HCT116 (cell line): ENCODE measurements around the gene TOM1. TPM values are rescaled to one million over a fixed set of nuclear protein-coding genes. Genes with fewer than 3 reads are reported as not detected.

ENCODE experiments used
- ATAC-seq: fragments of 200-7000 bp; cut with Tn5 transposase; 2 replicates; pipeline ENCODE4 v1.9.1; 2020; ENCODE audit warnings: mild to moderate bottlenecking, moderate library complexity
- BruUV-seq: library from RNA; stranded (reverse); fragments of 400-500 nt; replicated peaks from 2 replicates; lab custom pipeline; 2021; lab: Mats Ljungman, UMichigan
- CTCF ChIA-PET: fragments of 300-600 bp; sonication (Branson Sonifier 250); formaldehyde crosslinking; loops from one replicate; lab custom pipeline; 2021; ENCODE audit warnings: antibody characterized with exemption; lab: Charles Lee
- POLR2A ChIA-PET: fragments of 300-600, 350-600 bp; sonication (Branson Sonifier 250); formaldehyde crosslinking; loops from one replicate; lab custom pipeline; 2021; ENCODE audit warnings: antibody characterized with exemption; lab: Charles Lee
- RAD21 ChIA-PET, 2 experiments: fragments of 300-600 bp; sonication (Branson Sonifier 250); formaldehyde crosslinking; loops; one replicate each; lab custom pipeline; 2023; ENCODE audit warnings: low total read pairs in 2 of 2; ENCODE audit not compliant: uncharacterized antibody in 2 of 2, unreplicated experiment in 2 of 2, low non-redundant PET in 1 of 2; lab: Charles Lee
- DNase-seq: peaks from one replicate; pipeline ENCODE4 v3.0.0-alpha.2; 2010; ENCODE audit warnings: low read depth, low spot score
- H2AFZ ChIP-seq: fragments of 200-600 bp; shearing (Covaris generic), sonication (generic); 2 replicates; pipeline ENCODE4 v1.6.1; 2017; ENCODE audit warnings: low read depth, mixed run types, mixed read lengths, antibody characterized with exemption, low read length; ENCODE audit not compliant: poor library complexity, severe bottlenecking
- H3K27ac ChIP-seq: 2 replicates; pipeline ENCODE4 v1.5.1; 2012; ENCODE audit warnings: low read depth, low read length
- H3K27me3 ChIP-seq: fragments of 200-600 bp; sonication (generic); 2 replicates; pipeline ENCODE4 v1.6.1; 2016; ENCODE audit warnings: mixed run types, low read length, mixed read lengths; ENCODE audit not compliant: insufficient read depth
- H3K36me3 ChIP-seq, 2 experiments: fragments of 200-500 bp in 1 of 2; fragments of 200-600 bp in 1 of 2; sonication (Bioruptor generic) in 1 of 2; sonication (generic) in 1 of 2; 2 replicates each; pipeline versions ENCODE4 v1.5.1 to v1.6.1; 2014 to 2016; ENCODE audit warnings: low read length in 2 of 2, inconsistent platforms in 1 of 2, mixed read lengths in 1 of 2, mixed run types in 1 of 2; ENCODE audit not compliant: insufficient read depth in 2 of 2, control insufficient read depth in 1 of 2
- H3K4me1 ChIP-seq, 2 experiments: fragments of 200-600 bp in 1 of 2; sonication (generic) in 1 of 2; 2 replicates each; pipeline versions ENCODE4 v1.5.1 to v1.6.1; 2012 to 2017; ENCODE audit warnings: low read length in 2 of 2, inconsistent platforms in 1 of 2, mild to moderate bottlenecking in 1 of 2, mixed read lengths in 1 of 2, mixed run types in 1 of 2, moderate library complexity in 1 of 2; ENCODE audit not compliant: insufficient read depth in 2 of 2, control insufficient read depth in 1 of 2
- H3K4me2 ChIP-seq: fragments of 200-600 bp; sonication (generic); 2 replicates; pipeline ENCODE4 v1.6.1; 2017; ENCODE audit warnings: mixed run types, low read length, mixed read lengths
- H3K4me3 ChIP-seq, 2 experiments: fragments of 200-600 bp in 1 of 2; sonication (generic) in 1 of 2; replicated peaks in 1 of 2; 2 replicates each; pipeline ENCODE4 v1.5.1; 2011 to 2016; ENCODE audit warnings: low read length in 2 of 2, control low read depth in 1 of 2, low read depth in 1 of 2, mild to moderate bottlenecking in 1 of 2, mixed read lengths in 1 of 2, mixed run types in 1 of 2
- H3K79me2 ChIP-seq: fragments of 200-600 bp; sonication (generic); 2 replicates; pipeline ENCODE4 v1.6.1; 2017; ENCODE audit warnings: mild to moderate bottlenecking, mixed run types, low read length, moderate library complexity, mixed read lengths; ENCODE audit not compliant: insufficient read depth
- H3K9ac ChIP-seq: fragments of 200-600 bp; sonication (generic); 2 replicates; pipeline ENCODE4 v1.6.1; 2016; ENCODE audit warnings: low read length, mixed read lengths
- H3K9me2 ChIP-seq: fragments of 200-600 bp; sonication (generic), shearing (Covaris generic); 2 replicates; pipeline ENCODE4 v1.6.1; 2017; ENCODE audit warnings: mixed run types, mild to moderate bottlenecking, moderate library complexity; ENCODE audit not compliant: insufficient read depth
- H3K9me3 ChIP-seq, 2 experiments: fragments of 200-500 bp in 1 of 2; fragments of 200-600 bp in 1 of 2; sonication (Bioruptor generic) in 1 of 2; sonication (generic) in 1 of 2; 2 replicates each; pipeline ENCODE4 v1.6.1; 2014 to 2017; ENCODE audit warnings: low read length in 2 of 2, mixed read lengths in 2 of 2, inconsistent platforms in 1 of 2, low read depth in 1 of 2, mild to moderate bottlenecking in 1 of 2, mixed run types in 1 of 2, moderate library complexity in 1 of 2; ENCODE audit not compliant: control insufficient read depth in 1 of 2, insufficient read depth in 1 of 2
- H4K20me1 ChIP-seq: fragments of 200-600 bp; sonication (generic), shearing (Covaris generic); 2 replicates; pipeline ENCODE4 v1.6.1; 2017; ENCODE audit warnings: mixed run types, mild to moderate bottlenecking, moderate library complexity; ENCODE audit not compliant: insufficient read depth
- ATF3 ChIP-seq: IDR thresholded peaks from 2 replicates; pipeline ENCODE4 v1.6.1; 2012
- CBX3 ChIP-seq: IDR thresholded peaks from 2 replicates; pipeline ENCODE4 v1.6.1; 2012; ENCODE audit warnings: low read depth
- EGR1 ChIP-seq: IDR thresholded peaks from 2 replicates; pipeline ENCODE4 v1.6.1; 2012; ENCODE audit warnings: low read depth
- ELF1 ChIP-seq: IDR thresholded peaks from 2 replicates; pipeline ENCODE4 v1.6.1; 2012; ENCODE audit warnings: low read depth, borderline replicate concordance
- EZH2phosphoT487 ChIP-seq: fragments of 200-600 bp; IDR thresholded peaks from 2 replicates; pipeline ENCODE4 v1.6.1; 2018; ENCODE audit warnings: antibody characterized with exemption, borderline replicate concordance
- FOSL1 ChIP-seq: IDR thresholded peaks from 2 replicates; pipeline ENCODE4 v1.6.1; 2012; ENCODE audit warnings: low read depth
- JUND ChIP-seq: IDR thresholded peaks from 2 replicates; pipeline ENCODE4 v1.6.1; 2012
- POLR2AphosphoS5 ChIP-seq: IDR thresholded peaks from 2 replicates; pipeline ENCODE4 v1.6.1; 2011; ENCODE audit warnings: mild to moderate bottlenecking, low read depth, low read length, moderate library complexity
- REST ChIP-seq: IDR thresholded peaks from 2 replicates; pipeline ENCODE4 v1.6.1; 2012; ENCODE audit warnings: low read depth
- SP1 ChIP-seq: IDR thresholded peaks from 2 replicates; pipeline ENCODE4 v1.6.1; 2012; ENCODE audit warnings: low read depth
- SRF ChIP-seq: IDR thresholded peaks from 2 replicates; pipeline ENCODE4 v1.6.1; 2012; ENCODE audit warnings: low read depth
- TCF7L2 ChIP-seq: IDR thresholded peaks from 2 replicates; pipeline ENCODE4 v1.7.0; 2011; ENCODE audit warnings: borderline replicate concordance, inconsistent platforms; ENCODE audit not compliant: insufficient read depth, insufficient read length; ENCODE audit errors: extremely low read depth
- YY1 ChIP-seq: IDR thresholded peaks from 2 replicates; pipeline ENCODE4 v1.6.1; 2011; ENCODE audit warnings: low read length, low read depth, moderate library complexity, mild to moderate bottlenecking; ENCODE audit not compliant: insufficient replicate concordance; ENCODE audit errors: extremely low read depth
- ZBTB33 ChIP-seq: IDR thresholded peaks from 2 replicates; pipeline ENCODE4 v1.6.1; 2011; ENCODE audit warnings: mild to moderate bottlenecking, low read length, moderate library complexity; ENCODE audit not compliant: insufficient replicate concordance; ENCODE audit errors: extremely low read depth
- ZFX ChIP-seq: fragments of 450-650 bp; IDR thresholded peaks from 2 replicates; pipeline ENCODE4 v1.6.1; 2017
- ZNF274 ChIP-seq: fragments of 200-500 bp; sonication (Bioruptor generic); IDR thresholded peaks from 2 replicates; pipeline ENCODE4 v1.6.1; 2014; ENCODE audit warnings: mild to moderate bottlenecking, low read depth, low read length, inconsistent platforms
- intact Hi-C: fragments of 100-400 bp; cut with micrococcal nuclease; formaldehyde crosslinking; loops from 2 replicates; pipeline ENCODE4 v1.10.0; 2022
- total RNA-seq: library from RNA; stranded (reverse); gene quantifications from one replicate; pipeline ENCODE4 v1.2.1, GENCODE V29; 2021; ENCODE audit not compliant: unreplicated experiment
- TF ChIP-seq, protein P1 (sequence below): IDR thresholded peaks from 2 replicates; pipeline ENCODE4 v1.6.1; 2012
- TF ChIP-seq, protein P2 (sequence below), 3 experiments: fragments of 200-600 bp in 1 of 3; sonication (generic) in 1 of 3; IDR thresholded peaks in 2 of 3; conservative IDR thresholded peaks in 1 of 3; 2 replicates each; pipeline ENCODE4 v1.5.1; 2012 to 2017; ENCODE audit warnings: low read depth in 2 of 3, low read length in 2 of 3, antibody characterized with exemption in 1 of 3, borderline replicate concordance in 1 of 3, control low read depth in 1 of 3, mild to moderate bottlenecking in 1 of 3, mixed read lengths in 1 of 3, mixed run types in 1 of 3, moderate library complexity in 1 of 3; ENCODE audit not compliant: insufficient read depth in 1 of 3

TOM1 gene
- total RNA-seq, 1 experiment from 2014 or later, result 18.0 TPM

DNA sequence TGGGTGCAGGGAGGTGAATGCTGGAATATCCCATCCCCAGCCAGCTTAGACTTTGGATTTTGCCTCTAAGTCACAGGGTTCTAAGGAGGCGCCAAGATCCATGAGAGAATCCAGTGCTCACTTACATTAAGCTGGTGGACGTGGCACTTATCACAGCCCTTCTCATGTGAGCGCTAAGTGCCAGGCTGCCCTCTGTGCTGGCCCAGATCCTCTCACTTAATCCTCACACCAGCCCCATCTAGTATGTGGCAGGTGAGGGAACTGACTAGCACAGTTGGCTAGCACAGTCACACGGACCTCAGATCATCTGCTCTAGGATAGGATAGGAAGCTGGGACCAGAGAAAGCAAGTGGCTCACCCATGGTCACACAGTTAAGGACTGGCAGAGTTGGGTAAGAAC lies 84.8 kb downstream of the TOM1 start:
- intact Hi-C loops, result no loop called here
- Histone ChIP-seq H3K9ac (no peak overlapping the region), H2AFZ (no peak overlapping the region), H3K27ac (no peak overlapping the region), H4K20me1 (no peaks in the 10 kb centered on the region), H3K4me2 (no peak overlapping the region), H3K4me1 (peaks cover 12 to 24% of the 10 kb centered on the region in 2 experiments), H3K4me3 (no peak overlapping the region), H3K9me3 (no peaks in the 10 kb centered on the region), H3K36me3 (peaks cover 2 to 13% of the 10 kb centered on the region in 2 experiments; a peak in 2 of 4 replicates), H3K27me3 (no peaks in the 10 kb centered on the region), H3K9me2 (no peaks in the 10 kb centered on the region), H3K79me2 (peaks cover 10% of the 10 kb centered on the region)
- BruUV-seq, result no TSS peak
- ChIA-PET RAD21 (no interaction called here), CTCF (no interaction called here), POLR2A (no interaction called here)
- no peak for DNase-seq
- ATAC-seq, result no peak
- TF ChIP-seq ZFX (no peak), ATF3 (no peak), JUND (no peak), CBX3 (no peak), SRF (no peak), FOSL1 (no peak), ZNF274 (no peak), SP1 (no peak), EZH2phosphoT487 (no peak), YY1 (no peak), REST (no peak), EGR1 (no peak), ELF1 (no peak), POLR2AphosphoS5 (no peak), ZBTB33 (no peak), TCF7L2 (no peak)
- TF ChIP-seq, protein P1, sequence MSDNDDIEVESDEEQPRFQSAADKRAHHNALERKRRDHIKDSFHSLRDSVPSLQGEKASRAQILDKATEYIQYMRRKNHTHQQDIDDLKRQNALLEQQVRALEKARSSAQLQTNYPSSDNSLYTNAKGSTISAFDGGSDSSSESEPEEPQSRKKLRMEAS, result no peak
- TF ChIP-seq, protein P2, sequence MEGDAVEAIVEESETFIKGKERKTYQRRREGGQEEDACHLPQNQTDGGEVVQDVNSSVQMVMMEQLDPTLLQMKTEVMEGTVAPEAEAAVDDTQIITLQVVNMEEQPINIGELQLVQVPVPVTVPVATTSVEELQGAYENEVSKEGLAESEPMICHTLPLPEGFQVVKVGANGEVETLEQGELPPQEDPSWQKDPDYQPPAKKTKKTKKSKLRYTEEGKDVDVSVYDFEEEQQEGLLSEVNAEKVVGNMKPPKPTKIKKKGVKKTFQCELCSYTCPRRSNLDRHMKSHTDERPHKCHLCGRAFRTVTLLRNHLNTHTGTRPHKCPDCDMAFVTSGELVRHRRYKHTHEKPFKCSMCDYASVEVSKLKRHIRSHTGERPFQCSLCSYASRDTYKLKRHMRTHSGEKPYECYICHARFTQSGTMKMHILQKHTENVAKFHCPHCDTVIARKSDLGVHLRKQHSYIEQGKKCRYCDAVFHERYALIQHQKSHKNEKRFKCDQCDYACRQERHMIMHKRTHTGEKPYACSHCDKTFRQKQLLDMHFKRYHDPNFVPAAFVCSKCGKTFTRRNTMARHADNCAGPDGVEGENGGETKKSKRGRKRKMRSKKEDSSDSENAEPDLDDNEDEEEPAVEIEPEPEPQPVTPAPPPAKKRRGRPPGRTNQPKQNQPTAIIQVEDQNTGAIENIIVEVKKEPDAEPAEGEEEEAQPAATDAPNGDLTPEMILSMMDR (IDR thresholded peaks at IDR 0.05 in 2 of 3, conservative IDR thresholded peaks at IDR 0.05 in 1 of 3; ENCODE audit: borderline replicate concordance in 1 of 3, insufficient read depth in 1 of 3, low read depth in 2 of 3, low read length in 2 of 3), result no peak
